ENCODE results near the gene MMADHC.

MMADHC gene

GRCh38 chr2:149556452-149556851 is 31.1 kb downstream of the MMADHC start:
- no peak for DNase-seq (ENCODE audit: low spot score)

GRCh38 chr2:149552830-149553229 is 34.7 kb downstream of the MMADHC start:
- no peak for DNase-seq (ENCODE audit: low spot score)

DNA sequence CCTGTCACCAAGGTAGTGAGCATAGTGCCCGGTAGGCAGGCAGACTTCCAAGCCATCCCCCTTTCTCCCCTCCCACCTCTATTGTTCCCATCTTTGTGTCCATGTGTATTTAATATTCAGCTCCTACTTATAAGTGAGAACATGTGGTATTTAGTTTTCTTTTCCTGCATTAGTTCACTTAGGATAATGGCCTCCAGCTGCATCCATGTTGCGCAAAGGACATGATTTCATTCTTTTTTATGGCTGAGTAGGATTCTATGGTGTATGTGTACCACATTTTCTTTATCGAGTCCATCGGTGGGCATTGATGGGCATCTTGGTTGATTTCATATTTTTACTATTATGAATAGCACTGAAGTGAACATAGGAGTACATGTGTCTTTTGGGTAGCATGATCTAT is 35.3 kb downstream of the MMADHC start:
- DNase-seq (ENCODE audit: low spot score) = no peak

DNA sequence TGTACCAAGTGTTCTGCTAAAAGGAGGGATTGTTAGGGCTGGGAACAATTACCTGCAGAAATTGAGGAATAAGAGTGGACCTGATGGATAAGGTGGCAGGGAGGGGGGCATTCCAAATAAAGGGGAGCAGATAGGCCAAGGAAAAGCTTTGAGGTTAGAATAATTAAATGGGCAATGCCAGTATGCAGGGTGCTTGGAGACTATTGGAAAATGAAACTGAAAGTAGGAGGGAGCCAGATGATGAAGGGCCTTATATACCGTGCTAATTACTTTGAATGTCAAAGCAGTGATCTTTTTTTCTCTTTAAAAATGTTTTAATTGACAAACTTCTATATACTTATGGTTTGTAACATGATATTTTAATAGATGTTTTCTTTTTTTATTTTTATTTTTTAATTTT is 42.9 kb downstream of the MMADHC start:
- DNase-seq (ENCODE audit: low spot score) = no peak

- DNase-seq (ENCODE audit: low spot score) = no peak
These were observed 43.7 kb downstream of the MMADHC start for GRCh38 chr2:149543845-149544244.

DNA sequence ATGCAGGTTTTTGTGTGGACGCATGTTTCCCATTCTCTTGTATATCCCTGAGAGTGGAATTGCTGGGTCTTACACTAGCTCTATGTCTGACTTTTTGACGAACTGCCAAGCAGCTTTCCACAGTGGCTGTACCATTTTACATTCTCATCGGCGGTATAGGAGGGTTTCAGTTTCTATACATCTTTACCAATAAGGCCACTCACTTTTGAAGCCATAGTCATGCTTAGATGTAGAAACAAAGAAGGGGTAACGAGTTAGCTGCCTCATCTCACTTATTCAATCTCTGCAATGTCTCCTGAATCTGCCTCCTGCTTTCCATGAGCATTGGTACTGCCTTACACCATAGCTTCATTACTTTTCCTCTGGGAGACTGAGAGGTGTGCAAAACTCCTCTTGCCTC is 47.4 kb downstream of the MMADHC start:
- no peak for DNase-seq (ENCODE audit: low spot score)

DNA sequence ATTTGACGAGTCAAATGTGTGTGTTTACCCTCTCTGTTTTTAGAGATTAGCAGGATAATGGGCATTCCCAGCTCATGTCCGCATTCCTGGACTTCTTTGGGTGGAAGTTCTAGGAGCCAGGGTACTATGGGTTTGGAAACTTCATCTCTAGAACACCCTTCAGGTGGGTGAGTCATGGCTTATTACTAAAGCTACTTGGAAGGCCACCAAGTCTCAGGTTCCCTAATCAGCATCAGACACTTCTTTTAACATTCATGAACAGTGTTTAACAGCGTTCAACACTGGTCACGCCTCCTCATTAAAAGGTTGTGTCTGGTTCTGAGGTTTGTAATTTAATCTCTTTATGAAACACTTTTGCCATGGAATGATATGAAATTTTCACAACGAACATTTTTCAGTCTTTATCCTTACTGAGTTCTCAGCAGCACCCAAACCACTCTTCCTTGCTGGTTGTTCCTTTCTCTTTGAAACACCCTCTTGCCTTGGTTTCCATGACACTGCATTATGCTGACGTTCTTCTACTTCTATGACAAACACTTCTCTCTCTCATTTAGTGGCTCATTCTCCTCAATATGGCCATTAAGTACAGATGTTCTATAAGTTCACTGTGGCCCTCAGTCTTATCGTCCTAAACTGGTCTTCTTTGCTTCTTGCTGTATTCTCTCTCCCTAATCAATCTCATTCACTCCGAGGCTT is 49.3 kb downstream of the MMADHC start:
- no peak for DNase-seq (ENCODE audit: low spot score)

- no peak for DNase-seq (ENCODE audit: low spot score)
These were observed 50.4 kb downstream of the MMADHC start for GRCh38 chr2:149537092-149537726.

GRCh38 chr2:149536649-149537048 is 50.9 kb downstream of the MMADHC start:
- no peak for DNase-seq (ENCODE audit: low spot score)

DNA sequence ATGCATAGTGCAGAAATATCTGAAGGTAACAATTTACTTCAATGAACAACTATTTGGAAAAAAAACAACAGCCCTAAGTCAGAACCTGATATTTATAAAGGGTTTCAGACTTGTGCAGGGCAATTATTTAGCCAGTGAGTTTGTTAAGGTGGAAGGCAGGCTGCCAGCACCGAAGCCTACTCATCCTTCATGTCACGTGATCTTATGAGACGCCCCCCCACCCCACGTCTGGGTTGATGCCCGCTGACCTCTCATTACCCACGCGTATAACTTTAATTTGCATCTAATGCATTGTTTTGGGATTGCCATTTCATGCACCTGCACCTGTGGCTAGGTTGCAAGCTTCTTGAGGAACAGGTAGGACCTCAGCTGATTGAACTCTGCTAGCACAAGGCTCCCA is 52.9 kb downstream of the MMADHC start:
- DNase-seq (ENCODE audit: low spot score) = no peak

GRCh38 chr2:149528983-149529382 is 58.6 kb downstream of the MMADHC start:
- DNase-seq (ENCODE audit: low spot score) = no peak

- DNase-seq (ENCODE audit: low spot score) = no peak
These were observed 59.4 kb downstream of the MMADHC start for GRCh38 chr2:149527998-149528755.

DNA sequence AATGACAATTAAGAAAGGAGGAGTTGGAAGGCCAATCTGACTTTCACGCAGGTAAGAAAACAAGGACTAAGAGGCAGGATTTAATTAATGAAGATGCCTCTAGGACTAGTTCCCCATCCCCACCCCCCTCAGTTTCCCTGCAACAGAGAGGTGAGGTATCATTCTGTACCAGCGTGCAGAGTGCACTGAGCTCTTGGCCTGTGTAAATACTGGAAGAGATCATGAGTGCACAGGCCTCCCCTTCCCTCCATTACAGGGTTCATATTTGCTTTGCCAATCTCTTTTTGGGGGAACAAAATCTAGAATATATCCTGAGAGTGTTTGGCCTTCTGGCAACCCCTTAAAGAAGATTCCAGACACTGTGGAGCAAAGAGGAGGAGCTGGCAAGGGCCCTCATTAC is 60.9 kb downstream of the MMADHC start:
- no peak for DNase-seq (ENCODE audit: low spot score)

- DNase-seq (ENCODE audit: low spot score) = no peak
These were observed 62.3 kb downstream of the MMADHC start for GRCh38 chr2:149525323-149525722.

All from globus pallidus (tissue), 1 donor.